ENCODE data around the gene CREBBP.

CREBBP gene

GRCh38 chr16:3791701-3792100 lies 88.8 kb downstream of the CREBBP start:
- no peak for DNase-seq

- no peak for DNase-seq
Observed at GRCh38 chr16:3789375-3790099, 91.0 kb downstream of the CREBBP start.

GRCh38 chr16:3788711-3789374 lies 91.7 kb downstream of the CREBBP start:
- DNase-seq = no peak

GRCh38 chr16:3787924-3788661 lies 92.4 kb downstream of the CREBBP start:
- no peak for DNase-seq

GRCh38 chr16:3785413-3785812 lies 95.1 kb downstream of the CREBBP start:
- no peak for DNase-seq

GRCh38 chr16:3783516-3783915 lies 97.0 kb downstream of the CREBBP start:
- DNase-seq = no peak

- no peak for DNase-seq
Observed at GRCh38 chr16:3782566-3782965, 97.9 kb downstream of the CREBBP start.

- no peak for DNase-seq
Observed at GRCh38 chr16:3781421-3781820, 99.1 kb downstream of the CREBBP start.

GRCh38 chr16:3780570-3780969 lies 99.9 kb downstream of the CREBBP start:
- DNase-seq = no peak

- DNase-seq = no peak
Observed at GRCh38 chr16:3776316-3776715, 104.2 kb downstream of the CREBBP start.

- no peak for DNase-seq
Observed at GRCh38 chr16:3774819-3775218, 105.7 kb downstream of the CREBBP start.

GRCh38 chr16:3774156-3774767 lies 106.3 kb downstream of the CREBBP start:
- DNase-seq = no peak

- DNase-seq = no peak
Observed at GRCh38 chr16:3773663-3774062, 106.8 kb downstream of the CREBBP start.

- no peak for DNase-seq
Observed at GRCh38 chr16:3771513-3771912, 109.0 kb downstream of the CREBBP start.

GRCh38 chr16:3770530-3770929 lies 110.0 kb downstream of the CREBBP start:
- no peak for DNase-seq

- no peak for DNase-seq
Observed at GRCh38 chr16:3769942-3770341, 110.6 kb downstream of the CREBBP start.

- DNase-seq = no peak
Observed at GRCh38 chr16:3769013-3769412, 111.5 kb downstream of the CREBBP start.

GRCh38 chr16:3767333-3767986 lies 113.1 kb downstream of the CREBBP start:
- DNase-seq = no peak

GRCh38 chr16:3766177-3766576 lies 114.3 kb downstream of the CREBBP start:
- DNase-seq = no peak

- DNase-seq = no peak
Observed at GRCh38 chr16:3764409-3764808, 116.1 kb downstream of the CREBBP start.

GRCh38 chr16:3762107-3762750 lies 118.3 kb downstream of the CREBBP start:
- no peak for DNase-seq

- no peak for DNase-seq
Observed at GRCh38 chr16:3761375-3762106, 119.0 kb downstream of the CREBBP start.
